ENCODE results near the gene PIGC.
A peak's percentile ranks its signal among the peaks of the same experiment; 100 is the strongest.

The PIGC gene

DNA sequence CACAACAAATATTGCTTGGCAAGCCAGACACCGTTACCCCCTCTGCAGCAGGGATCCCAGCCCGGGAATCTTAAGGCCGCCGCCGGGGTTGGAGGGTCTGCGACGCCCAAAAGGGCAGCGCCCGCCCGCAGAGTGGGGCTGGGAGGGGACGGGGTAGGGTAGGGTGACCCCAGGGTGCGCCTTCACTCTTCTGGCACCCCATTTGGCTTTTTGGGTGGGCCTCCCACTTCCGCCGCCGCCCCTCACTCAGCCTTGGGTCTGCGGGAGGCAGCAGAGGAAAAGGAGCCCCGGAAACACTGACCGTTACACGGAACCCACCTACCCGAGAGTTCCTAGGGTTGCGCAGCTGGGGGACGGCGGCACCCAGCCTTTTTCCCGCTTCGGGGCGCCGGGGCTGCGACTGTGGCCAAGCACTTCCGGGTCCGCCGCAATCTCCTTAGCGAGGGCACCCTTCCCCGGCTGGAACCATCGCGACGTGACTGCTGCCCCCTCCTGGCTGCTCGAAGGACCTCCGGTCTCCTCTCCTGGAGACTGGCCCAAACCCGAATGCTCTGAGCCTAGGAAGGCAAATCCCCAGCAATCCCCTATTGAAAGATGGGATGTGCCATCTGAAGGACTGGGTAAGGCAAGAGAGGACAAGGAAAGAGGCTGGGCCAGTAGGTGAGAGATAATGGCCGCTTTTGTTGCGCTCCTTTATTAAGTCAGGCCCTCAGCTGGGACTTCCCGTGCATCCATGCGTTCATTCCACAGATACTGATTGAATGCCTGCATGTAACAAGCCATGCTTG is at the start of gene PIGC:
Gene PIGC, minus strand, starts transcription at position 404 of the 788 bp plus-strand sequence. CDS start 1,447 bp downstream, outside the sequence.
- DNase-seq (ENCODE audit: low spot score): peak; percentile 96

DNA sequence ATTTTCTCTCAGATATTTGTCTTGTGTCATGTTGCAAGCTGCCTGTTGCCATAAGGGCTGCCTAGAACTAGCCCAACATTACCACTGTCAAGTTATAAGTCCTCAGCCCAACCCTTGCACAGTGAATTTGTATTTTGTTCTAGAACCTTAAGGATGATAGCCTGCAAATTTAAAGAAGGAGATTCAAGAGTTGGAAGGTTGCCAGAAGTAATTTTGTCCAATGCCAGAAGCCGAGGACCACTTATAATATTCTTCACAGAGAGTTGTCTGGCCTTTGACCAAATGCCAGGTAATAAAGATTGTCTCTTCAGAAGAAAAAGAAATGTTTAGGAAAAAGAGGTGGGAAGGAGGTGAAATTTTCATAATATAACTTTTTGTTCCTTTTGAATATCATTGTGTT is 48.6 kb upstream of the PIGC start:
- no peak for DNase-seq (ENCODE audit: low spot score)

DNA sequence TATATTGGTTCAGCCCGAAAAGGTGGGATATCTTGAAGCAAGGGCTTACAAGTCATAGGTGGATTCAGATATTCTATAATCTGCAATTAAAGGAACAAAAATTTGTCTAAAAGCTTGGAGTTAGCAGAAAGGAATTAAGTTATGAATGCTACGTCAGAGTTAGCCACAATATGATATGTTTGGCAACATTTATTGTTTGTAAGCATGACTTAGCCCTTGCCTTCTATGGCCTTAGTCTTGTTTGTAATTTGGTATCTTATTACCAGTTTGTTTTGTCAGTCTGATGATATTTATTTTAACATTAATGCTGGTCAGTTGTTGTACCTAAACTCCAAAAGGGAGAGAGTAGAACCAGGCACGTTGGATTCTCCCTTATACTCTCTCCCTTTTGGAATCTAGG is 46.0 kb upstream of the PIGC start:
- DNase-seq (ENCODE audit: low spot score): no peak

DNA sequence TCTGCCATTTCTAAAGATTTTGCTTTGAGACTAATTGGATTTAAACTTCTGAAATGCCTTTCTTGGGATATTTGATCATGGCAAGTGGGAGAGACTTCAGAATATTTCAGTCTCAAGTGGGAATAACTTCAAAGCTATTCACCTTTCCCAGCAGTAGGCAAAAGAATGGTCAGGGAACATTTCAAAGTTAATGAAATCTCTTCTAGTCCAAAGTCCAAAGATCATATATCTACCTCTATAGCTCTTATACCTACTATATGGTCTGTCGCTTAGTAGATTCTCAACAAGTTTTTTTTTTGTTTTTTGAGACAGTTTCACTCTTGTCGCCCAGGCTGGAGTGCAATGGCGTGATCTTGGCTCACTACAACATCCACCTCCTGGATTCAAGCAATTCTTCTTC is 44.5 kb upstream of the PIGC start:
- no peak for DNase-seq (ENCODE audit: low spot score)

DNA sequence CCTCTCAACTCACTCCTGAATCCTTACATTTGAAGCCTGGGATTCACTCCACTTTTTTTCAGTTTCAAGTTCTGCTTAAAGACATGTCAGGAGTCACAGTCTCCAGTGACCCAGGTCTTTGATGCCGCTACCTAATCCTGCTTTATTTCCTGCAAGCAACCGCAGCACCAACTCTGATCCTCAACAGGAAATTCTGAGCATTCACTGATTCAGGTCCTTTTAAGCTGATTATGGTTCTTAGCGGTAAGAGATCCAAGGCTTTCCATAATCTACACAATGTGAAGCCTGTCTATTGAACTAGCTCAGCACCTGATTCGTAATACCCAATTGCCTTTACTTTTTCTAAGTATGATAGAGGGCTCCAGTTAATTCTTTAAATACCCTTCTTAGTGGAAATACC is 43.7 kb upstream of the PIGC start:
- DNase-seq (ENCODE audit: low spot score): no peak

DNA sequence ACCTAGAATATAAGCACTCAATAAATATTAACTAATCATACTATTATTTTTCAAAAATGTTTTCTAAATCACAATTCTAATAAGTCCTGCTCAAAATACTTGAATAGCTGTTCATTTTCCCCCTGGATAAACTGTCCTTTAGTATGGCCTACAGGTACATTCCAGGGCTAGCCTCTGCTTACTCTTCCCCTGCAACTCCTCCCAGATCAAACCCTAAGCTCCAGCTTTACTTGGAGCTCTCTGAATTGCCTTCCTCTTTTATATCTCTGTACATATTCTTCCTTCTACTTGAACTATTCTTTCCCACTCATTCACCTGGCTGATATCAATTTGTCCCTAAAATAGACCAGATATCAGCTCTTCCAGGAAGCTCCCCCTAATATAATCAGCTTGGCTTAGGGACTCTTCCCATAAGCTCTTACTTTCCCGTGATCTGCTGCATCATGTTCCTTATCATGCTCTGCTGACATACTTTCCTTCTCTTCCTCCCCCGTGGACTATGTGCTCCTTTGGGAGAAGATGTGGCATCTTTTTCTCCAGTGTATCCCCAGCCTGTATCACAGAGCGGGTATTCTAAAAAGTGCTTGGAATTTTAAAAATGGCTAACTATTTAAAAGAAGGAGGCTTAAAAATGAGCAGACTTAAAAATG is 43.1 kb upstream of the PIGC start:
- DNase-seq (ENCODE audit: low spot score): no peak

DNA sequence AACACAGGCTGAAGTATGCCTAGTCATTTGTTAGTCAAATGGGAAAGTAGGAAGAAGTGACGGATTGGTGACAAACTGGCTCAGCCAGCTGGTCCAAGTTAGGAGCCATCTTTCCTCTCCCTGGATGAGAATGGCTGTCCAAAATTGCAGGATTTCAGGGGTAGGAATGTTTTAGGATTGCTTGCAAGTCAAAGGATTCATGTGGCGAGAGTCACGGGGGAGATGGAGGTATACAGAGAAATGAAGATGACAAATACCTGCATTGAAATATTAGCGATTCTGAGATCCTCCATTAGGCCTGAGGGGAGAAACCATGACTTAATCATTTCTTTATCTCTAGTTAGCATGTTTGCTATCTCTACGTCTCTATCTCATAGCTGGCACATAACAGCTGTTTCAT is 41.8 kb upstream of the PIGC start:
- no peak for DNase-seq (ENCODE audit: low spot score)

DNA sequence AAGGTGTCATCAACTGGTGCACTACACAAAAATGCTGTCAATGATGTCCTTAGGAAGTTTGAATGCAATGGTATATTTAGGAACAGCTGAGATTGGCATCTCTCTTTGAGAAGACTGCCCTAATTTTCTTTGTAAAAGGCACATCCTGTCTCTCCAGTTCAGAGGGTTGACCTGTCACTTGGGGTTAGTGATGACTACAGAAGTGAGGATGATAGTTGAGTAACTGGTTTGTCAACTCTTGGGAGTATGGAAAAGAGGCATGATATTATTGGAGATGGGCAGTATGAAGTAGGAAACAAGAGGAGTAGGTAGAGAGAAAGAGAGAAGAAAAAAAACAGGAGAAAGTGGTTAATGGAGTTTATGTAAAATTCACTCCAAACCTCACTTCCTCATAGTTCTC is 40.4 kb upstream of the PIGC start:
- no peak for DNase-seq (ENCODE audit: low spot score)

DNA sequence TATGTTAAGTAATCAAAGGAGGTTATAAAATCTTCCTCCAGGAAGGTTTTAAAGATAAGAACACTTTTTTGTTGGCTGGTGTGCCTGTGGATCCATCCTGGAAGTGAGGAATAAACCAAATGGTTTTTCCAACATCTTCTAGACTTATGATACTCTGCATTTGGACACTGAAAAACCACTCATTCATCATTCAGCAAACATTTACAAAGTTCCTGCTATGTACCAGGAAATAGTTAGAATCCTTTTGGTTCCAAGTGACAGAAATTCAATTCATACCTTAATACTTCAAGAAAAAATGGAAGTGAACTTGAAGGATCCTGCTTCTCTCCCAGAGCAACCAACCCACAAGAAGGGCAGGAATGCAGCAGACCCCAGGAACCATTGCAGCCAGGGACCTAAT is 39.6 kb upstream of the PIGC start:
- no peak for DNase-seq (ENCODE audit: low spot score)

DNA sequence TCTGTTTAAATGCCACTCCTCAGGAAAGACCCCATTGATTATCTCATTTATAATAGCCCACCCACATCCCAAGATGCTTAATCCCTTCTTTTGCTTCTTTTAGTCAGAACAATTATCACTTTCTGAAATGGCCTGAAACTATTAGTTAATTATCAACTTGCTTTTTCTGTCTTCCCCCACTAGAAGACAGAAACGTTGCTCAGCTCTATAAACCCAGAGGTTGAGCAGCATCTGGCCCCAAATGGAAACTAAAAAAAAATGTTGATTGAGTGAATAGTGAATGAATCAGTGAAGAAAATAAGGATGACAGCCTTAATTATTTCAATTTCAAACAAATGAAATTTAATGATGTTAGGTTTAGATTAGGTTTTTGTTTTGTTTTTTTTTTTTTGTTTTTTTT is 38.2 kb upstream of the PIGC start:
- no peak for DNase-seq (ENCODE audit: low spot score)

DNA sequence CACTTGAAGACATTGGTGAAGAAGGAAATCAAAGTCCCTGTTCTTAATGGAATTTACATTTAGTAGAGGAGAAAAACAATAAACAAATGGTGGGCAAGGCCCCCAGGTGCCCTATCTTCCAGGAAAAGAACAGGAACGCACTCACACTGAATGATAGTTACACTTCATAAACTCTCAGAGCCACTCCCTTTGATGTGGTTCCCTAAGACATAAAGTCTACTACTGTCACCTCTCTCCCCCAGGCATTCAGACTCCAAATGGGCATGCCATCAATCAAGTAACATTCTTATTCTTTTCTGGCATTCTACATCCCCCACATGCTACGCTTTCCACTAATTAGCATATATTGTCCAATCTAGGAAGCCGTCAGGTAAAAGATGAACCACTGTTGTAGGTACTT is 36.6 kb upstream of the PIGC start:
- DNase-seq (ENCODE audit: low spot score): no peak

DNA sequence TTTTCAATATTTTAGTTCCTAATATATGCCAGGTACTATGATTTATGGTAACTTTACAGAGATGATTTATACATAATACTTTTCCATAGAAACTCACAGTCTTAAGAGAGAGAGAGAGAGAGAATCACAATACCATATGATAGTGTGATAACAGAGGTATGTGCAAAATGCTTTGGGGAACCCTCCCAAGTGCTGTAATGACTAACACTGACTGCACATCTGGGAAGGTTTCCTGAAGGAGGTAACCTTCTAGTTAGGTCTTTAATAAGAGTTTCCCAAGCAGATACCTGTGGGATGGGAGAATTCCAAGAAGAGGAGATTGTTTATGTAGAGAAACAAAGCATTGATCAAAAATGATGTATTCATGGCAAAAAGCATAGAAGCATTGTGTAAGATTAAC is 34.6 kb upstream of the PIGC start:
- DNase-seq (ENCODE audit: low spot score): no peak

DNA sequence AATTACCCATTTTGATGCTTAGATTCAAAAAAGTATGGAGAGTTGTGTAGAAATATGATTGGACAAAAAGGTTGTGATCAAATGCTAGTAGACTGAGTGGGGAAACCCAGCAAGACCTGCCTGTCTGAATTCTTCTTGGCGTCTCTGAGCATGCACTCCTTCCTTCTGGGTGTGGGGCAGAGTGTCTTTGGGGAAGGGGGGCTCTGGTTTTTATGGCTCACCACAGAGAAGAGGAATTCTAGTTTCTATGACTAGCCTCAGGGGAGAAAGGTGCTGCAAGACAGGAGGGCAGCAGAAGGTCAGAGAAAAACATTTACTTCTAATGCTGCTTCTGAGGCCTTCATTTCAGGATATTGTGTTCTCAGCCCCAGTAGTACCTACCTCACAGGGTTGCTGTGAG is 33.9 kb upstream of the PIGC start:
- no peak for DNase-seq (ENCODE audit: low spot score)

DNA sequence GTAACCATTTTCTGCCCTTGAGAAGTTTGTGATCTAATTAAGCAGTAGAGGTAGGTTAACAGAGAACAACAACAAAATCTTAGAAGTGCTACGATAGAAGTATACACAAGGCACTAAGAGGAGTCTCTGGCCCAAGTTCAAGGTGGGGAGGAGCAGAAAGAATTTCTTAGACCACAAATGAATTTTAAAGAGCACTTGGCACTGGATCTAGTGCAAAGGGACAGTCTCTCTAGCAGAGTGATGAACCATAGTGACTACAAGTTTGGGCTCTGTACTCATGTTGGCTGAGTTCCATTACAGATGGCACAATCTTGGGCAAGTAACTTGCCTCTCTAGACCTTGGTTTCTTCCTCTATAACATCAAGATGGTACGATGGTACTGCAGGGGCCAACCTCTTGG is 33.3 kb upstream of the PIGC start:
- DNase-seq (ENCODE audit: low spot score): no peak

DNA sequence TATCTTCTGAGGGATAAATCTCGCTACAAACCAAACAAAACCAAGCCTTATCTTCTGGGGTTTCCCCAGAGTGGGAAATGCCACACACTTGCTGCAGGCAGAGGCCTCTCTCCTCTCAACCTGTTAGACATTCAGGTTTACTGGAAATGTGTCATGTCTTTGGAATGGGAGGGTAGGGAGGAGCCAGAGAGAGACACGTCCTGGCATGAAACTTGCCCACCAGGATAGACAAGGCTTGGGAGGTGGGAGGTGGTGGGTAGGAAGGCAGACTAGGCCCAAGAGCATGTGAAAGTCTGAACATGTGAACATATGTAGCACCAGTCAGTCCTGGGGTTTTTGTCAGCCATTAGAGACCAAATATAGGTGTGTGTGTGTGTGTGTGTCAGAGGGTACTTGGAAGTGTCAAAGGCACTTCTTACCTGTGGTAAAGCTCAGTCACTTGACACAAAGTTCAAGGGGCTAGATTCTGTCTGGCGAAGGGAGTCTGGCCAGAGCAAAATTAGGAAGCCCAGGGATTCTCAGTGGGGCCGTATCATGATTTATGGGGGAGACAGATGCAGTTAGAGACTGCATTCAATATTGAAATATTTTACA is 32.4 kb upstream of the PIGC start:
- no peak for DNase-seq (ENCODE audit: low spot score)

DNA sequence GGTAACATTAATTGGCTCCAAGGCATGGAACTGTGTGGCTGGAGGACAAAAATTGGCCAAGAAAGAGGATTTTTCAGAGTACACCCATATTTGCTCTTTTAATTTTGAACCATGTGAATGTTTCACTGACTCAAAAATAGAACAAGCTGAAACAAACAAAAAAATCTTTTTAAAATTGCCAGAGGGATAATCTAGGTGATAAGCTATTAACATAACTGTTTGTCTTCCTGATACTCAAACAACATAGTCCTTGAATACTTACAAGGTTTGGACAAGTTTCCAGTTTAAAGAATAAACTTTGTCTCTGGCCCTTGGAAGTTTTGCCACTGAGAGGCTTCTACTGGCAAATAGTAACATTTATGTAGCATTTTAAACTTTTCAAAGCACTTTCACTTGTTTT is 30.0 kb upstream of the PIGC start:
- DNase-seq (ENCODE audit: low spot score): no peak

DNA sequence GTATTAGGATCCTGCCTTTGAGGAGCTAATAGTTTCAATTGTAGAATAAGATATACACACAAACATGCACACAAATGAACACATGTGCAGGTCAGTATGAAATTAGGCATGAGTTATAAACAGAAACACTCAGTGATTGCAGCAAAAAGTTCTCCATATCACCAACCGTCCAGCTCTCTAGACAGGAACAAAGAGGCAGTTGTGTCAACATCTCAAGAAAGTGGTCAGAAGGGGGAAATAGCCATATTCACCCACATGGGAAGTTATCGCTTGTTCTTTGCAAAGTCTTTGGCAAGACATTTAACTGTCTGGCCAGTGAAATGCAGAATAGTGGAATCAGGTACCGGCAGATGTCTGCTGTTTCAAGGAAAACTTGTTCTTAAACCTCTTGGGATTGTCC is 29.4 kb upstream of the PIGC start:
- no peak for DNase-seq (ENCODE audit: low spot score)

DNA sequence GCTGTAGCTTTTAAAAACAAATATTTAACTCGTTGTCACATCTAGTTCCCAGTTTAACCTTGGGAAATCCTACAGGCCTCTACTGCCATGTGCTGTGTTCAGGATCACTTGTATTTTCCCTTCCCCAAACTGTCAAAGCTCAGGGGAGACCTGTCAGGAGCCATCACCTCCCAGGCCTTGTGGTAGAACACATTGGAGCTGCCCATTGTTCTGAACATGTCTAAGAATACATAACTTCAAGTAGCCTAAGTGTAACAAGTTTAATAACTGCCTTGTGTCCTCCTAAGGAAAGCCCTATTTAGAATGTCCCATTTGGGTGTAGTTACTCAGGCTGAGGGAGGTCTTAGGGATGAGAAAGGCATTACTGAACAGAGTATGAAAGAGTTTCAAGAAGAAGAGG is 28.6 kb upstream of the PIGC start:
- DNase-seq (ENCODE audit: low spot score): no peak

DNA sequence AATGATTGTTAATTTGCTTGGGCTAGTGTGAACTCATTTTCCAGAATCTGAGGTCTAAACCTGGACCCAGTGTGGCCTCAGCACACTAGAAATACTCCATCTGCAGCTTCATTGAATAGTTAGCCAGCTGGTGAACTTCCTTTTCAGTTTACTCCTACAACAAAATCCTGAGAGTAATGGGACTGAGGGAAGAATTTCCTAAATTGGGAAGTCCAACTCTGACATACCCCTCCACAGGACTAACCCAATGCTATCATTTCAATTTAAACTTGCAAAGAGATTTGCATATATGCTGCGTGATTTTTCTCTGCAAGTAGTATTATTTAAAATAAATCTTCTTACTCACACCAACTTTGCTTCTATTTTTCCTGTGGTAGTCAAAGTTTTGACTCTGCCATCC is 27.8 kb upstream of the PIGC start:
- DNase-seq (ENCODE audit: low spot score): no peak

DNA sequence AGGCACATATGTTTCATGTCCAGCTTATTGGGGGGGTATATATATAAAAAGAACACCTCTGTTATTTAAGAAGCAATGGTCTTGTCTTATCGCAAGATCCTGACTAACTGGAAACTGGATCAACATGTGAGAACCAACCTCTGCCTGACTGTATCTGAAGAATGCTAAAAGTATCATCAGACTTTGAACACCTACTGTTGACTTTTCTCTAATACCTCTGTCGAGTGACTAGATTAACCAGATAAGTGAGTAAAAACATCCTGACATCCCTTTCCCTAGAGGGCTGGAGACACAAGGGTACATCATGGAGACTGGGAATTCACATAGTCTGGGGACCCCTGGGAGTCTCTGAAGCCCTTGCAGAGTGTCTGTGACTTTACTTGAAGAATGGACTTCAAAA is 26.3 kb upstream of the PIGC start:
- DNase-seq (ENCODE audit: low spot score): no peak

DNA sequence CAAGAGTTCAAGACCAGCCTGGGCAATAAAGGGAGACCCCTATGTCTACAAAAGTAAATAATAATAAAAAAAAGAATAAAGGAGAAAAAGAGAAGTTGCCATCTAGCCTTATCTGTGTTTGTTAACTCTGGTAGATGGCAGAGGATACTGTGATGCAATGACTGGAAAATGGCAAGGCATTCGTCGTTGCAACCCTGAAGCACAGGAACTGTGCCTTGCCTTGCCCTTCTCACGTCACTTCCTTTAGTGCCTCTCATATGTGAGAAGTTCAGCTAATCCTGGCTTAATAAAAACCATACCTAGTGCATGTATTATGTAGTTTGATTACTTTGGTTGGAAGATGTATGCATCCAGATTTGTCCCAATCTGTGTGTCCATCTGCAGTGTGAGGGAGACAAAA is 25.8 kb upstream of the PIGC start:
- DNase-seq (ENCODE audit: low spot score): no peak

DNA sequence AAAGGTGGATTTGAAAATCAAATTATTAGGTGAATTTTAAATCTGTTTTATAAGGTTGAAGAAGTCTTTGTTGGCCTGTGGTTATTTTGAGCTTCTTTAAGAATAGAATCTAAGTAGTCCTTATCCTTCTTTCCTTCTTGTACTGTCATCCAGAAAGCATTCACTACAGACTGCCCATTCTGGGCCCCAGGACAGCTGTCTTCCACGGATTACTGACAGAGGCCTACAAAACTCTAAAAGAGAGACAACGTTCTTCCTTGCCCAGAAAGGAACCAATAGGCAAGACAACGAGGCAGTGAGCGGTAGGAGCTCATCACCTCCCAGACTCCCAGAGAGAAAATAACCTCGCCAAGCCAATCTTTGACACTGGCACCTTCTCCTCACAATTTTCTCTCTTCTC is 24.4 kb upstream of the PIGC start:
- no peak for DNase-seq (ENCODE audit: low spot score)

DNA sequence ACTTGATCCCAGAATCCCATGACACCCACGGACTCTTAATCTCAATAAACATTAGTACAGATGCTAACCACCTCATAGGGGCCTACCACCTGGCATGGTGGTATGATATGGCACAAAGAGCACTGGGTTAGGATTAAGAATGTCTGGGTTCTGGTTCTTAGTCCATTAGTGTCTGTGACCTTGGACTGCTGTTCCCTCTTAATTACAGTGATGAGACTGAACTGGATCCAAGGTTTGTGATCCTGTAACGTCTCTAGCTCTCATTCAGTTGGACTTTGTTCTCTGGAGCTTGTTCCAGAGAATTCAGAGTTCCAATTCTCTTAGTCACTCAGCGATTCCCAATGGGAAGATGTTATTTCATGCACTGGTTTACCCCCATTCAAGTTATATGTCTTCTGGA is 23.6 kb upstream of the PIGC start:
- no peak for DNase-seq (ENCODE audit: low spot score)

Data from iPS-NIHi11 (cell line).